Astrocyte (in vitro differentiated cells and primary cell): ENCODE measurements around the gene ATP6V1G2. TPM values are rescaled to one million over a fixed set of nuclear protein-coding genes. Genes with fewer than 3 reads are reported as not detected.

Source experiments
- DNase-seq: peaks from one replicate; pipeline ENCODE4 v3.0.0-alpha.2; 2010; ENCODE audit warnings: low read depth
- FAIRE-seq: peaks from 2 replicates; lab custom pipeline; 2011; peaks lifted over from hg19 to GRCh38; lab: Jason Lieb, UNC
- H2AFZ ChIP-seq: 2 replicates; pipeline ENCODE4 v1.6.0; 2012; ENCODE audit warnings: low read depth, low read length, inconsistent platforms
- H3K27ac ChIP-seq: 2 replicates; pipeline ENCODE4 v1.5.1; 2011; ENCODE audit warnings: low read depth, low read length, inconsistent platforms
- H3K27me3 ChIP-seq: 2 replicates; pipeline ENCODE4 v1.6.0; 2011; ENCODE audit warnings: low read length, inconsistent platforms; ENCODE audit not compliant: insufficient read depth
- H3K36me3 ChIP-seq: 2 replicates; pipeline ENCODE4 v1.5.1; 2011; ENCODE audit warnings: low read length, inconsistent platforms; ENCODE audit not compliant: insufficient read depth
- H3K4me1 ChIP-seq: 2 replicates; pipeline ENCODE4 v1.5.1; 2011; ENCODE audit warnings: low read length, inconsistent platforms; ENCODE audit not compliant: insufficient read depth
- H3K4me2 ChIP-seq: 2 replicates; pipeline ENCODE4 v1.6.0; 2012; ENCODE audit warnings: low read length, inconsistent platforms
- H3K4me3 ChIP-seq: 2 replicates; pipeline ENCODE4 v1.5.1; 2011; ENCODE audit warnings: low read depth, mild to moderate bottlenecking, low read length, inconsistent platforms; ENCODE audit not compliant: insufficient read depth
- H3K79me2 ChIP-seq: 2 replicates; pipeline ENCODE4 v1.6.0; 2012; ENCODE audit warnings: mild to moderate bottlenecking, low read length, inconsistent platforms; ENCODE audit not compliant: insufficient read depth
- H3K9ac ChIP-seq: 2 replicates; pipeline ENCODE4 v1.6.0; 2012; ENCODE audit warnings: mild to moderate bottlenecking, low read length, inconsistent platforms
- H3K9me3 ChIP-seq: 2 replicates; pipeline ENCODE4 v1.5.1; 2012; ENCODE audit warnings: low read depth, mild to moderate bottlenecking, low read length, inconsistent platforms; ENCODE audit not compliant: insufficient read depth
- H4K20me1 ChIP-seq: 2 replicates; pipeline ENCODE4 v1.6.0; 2012; ENCODE audit warnings: low read length, inconsistent platforms; ENCODE audit not compliant: insufficient read depth
- H3K27ac Mint-ChIP-seq: one replicate; pipeline ENCODE4 v1.8.0; 2021; ENCODE audit warnings: mild to moderate bottlenecking, mixed read lengths; ENCODE audit not compliant: unreplicated experiment
- H3K27me3 Mint-ChIP-seq: one replicate; pipeline ENCODE4 v1.8.0; 2021; ENCODE audit warnings: low read depth, mixed read lengths; ENCODE audit not compliant: unreplicated experiment
- H3K36me3 Mint-ChIP-seq: one replicate; pipeline ENCODE4 v1.8.0; 2021; ENCODE audit warnings: low read depth, mixed read lengths; ENCODE audit not compliant: unreplicated experiment
- H3K4me1 Mint-ChIP-seq: one replicate; pipeline ENCODE4 v1.8.0; 2021; ENCODE audit warnings: low read depth, mixed read lengths; ENCODE audit not compliant: unreplicated experiment
- H3K4me3 Mint-ChIP-seq: one replicate; pipeline ENCODE4 v1.8.0; 2021; ENCODE audit warnings: mild to moderate bottlenecking, moderate library complexity, mixed read lengths; ENCODE audit not compliant: unreplicated experiment
- H3K9me3 Mint-ChIP-seq: one replicate; pipeline ENCODE4 v1.8.0; 2021; ENCODE audit warnings: mild to moderate bottlenecking, mixed read lengths; ENCODE audit not compliant: unreplicated experiment
- EZH2 ChIP-seq: IDR thresholded peaks from 2 replicates; pipeline ENCODE4 v1.6.1; 2012; ENCODE audit warnings: mild to moderate bottlenecking, low read length, inconsistent platforms; ENCODE audit not compliant: insufficient read depth
- total RNA-seq: library from RNA; stranded (reverse); gene quantifications from 2 replicates; pipeline ENCODE4 v1.2.1, GENCODE V29; 2021
- TF ChIP-seq, protein P1 (sequence below): IDR thresholded peaks from 2 replicates; pipeline ENCODE4 v1.5.1; 2011; ENCODE audit warnings: low read depth, mild to moderate bottlenecking, inconsistent platforms, low read length, moderate library complexity; ENCODE audit not compliant: insufficient read depth

Gene ATP6V1G2
- total RNA-seq, 1 donor from 2014 or later: 2.6 TPM

DNA sequence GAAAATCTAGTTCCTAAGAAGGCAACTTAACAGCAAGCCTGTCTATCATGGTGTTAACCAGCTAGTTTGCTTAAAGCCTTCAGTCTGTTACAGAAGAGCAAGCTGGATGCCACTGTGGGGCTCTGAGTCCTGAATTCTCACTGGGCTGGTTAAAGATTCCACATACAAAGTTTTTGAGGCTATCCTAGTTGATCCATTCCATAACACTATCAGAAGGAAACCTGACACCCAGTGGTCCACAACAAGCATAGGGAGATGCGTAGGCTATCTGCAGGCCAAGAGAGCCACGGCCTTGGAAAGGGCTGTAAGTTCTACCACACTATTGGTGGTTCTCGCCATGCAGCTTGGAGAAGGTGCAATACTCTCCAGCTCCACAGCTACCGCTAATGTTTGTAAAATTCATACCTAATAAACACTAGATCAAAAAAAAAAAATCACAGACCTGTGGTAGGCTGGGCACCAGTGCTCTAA lies 18.1 kb downstream of the ATP6V1G2 start:
- DNase-seq (no peak), FAIRE-seq (no peak)
- no peak overlapping the region for H3K4me2 ChIP-seq
- peaks cover 6% of the 10 kb centered on the region for H3K36me3 Mint-ChIP-seq
- peaks cover 56% of the 10 kb centered on the region for H4K20me1 ChIP-seq
- H3K9me3 ChIP-seq: no peaks in the 10 kb centered on the region
- no peak overlapping the region for H3K4me3 ChIP-seq
- no peaks in the 10 kb centered on the region for H3K27me3 Mint-ChIP-seq
- no peak overlapping the region for H3K4me3 Mint-ChIP-seq
- no peak for TF ChIP-seq EZH2
- TF ChIP-seq, protein P1, sequence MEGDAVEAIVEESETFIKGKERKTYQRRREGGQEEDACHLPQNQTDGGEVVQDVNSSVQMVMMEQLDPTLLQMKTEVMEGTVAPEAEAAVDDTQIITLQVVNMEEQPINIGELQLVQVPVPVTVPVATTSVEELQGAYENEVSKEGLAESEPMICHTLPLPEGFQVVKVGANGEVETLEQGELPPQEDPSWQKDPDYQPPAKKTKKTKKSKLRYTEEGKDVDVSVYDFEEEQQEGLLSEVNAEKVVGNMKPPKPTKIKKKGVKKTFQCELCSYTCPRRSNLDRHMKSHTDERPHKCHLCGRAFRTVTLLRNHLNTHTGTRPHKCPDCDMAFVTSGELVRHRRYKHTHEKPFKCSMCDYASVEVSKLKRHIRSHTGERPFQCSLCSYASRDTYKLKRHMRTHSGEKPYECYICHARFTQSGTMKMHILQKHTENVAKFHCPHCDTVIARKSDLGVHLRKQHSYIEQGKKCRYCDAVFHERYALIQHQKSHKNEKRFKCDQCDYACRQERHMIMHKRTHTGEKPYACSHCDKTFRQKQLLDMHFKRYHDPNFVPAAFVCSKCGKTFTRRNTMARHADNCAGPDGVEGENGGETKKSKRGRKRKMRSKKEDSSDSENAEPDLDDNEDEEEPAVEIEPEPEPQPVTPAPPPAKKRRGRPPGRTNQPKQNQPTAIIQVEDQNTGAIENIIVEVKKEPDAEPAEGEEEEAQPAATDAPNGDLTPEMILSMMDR: no peak
- no peaks in the 10 kb centered on the region for H3K27me3 ChIP-seq
- no peak overlapping the region for H3K27ac ChIP-seq
- no peaks in the 10 kb centered on the region for H3K9me3 Mint-ChIP-seq
- no peak overlapping the region for H2AFZ ChIP-seq
- no peak overlapping the region for H3K9ac ChIP-seq
- H3K4me1 Mint-ChIP-seq: peaks cover 7% of the 10 kb centered on the region
- H3K4me1 ChIP-seq: peaks cover 8% of the 10 kb centered on the region
- H3K36me3 ChIP-seq: peaks cover 29% of the 10 kb centered on the region
- H3K79me2 ChIP-seq: peaks cover 4% of the 10 kb centered on the region
- no peak overlapping the region for H3K27ac Mint-ChIP-seq

DNA sequence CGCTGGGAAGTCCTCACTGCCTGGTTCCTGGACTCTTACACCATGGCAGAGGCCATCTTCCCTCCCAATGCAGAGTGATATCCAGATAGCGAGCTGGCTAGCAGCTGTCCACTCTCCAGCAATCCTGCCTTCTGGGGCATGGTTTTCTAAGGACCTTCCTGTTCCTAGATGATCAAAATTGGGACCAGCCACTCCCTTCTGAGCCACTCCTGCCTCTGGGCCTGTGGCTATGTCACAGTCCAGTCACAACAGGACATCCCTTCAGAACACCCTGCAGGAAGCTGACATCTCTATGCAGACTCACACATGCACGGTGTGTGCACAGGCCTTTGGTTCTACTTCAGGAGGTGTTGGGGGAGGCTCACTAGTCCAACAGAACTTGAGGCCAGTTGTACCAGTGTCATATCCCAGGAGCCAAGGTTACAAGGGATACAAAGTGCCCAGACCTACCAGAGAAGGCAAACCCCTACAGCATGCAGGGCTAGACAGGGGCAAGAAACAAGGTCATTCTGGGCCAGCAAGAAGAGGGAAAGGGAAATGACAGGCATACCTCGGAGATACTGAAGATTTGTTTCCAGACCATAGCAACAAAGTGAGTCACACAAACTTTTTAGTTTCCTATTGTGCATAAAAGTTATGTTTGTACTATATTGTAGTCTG lies 20.3 kb downstream of the ATP6V1G2 start:
- Histone ChIP-seq H3K4me1 (peaks cover 8% of the 10 kb centered on the region), H2AFZ (no peak overlapping the region), H3K4me2 (peak overlapping the region; percentile 25), H3K4me3 (no peak overlapping the region), H4K20me1 (peaks cover 34% of the 10 kb centered on the region), H3K27me3 (no peaks in the 10 kb centered on the region), H3K27ac (peak overlapping the region; percentile 2), H3K9me3 (no peaks in the 10 kb centered on the region), H3K79me2 (no peaks in the 10 kb centered on the region), H3K9ac (no peak overlapping the region), H3K36me3 (peaks cover 10% of the 10 kb centered on the region)
- Mint-ChIP-seq H3K9me3 (no peaks in the 10 kb centered on the region), H3K4me1 (peaks cover 7% of the 10 kb centered on the region), H3K4me3 (no peak overlapping the region), H3K27ac (peak overlapping the region; percentile 49), H3K27me3 (peaks cover 4% of the 10 kb centered on the region), H3K36me3 (peaks cover 4% of the 10 kb centered on the region)
- DNase-seq (peak; percentile 25), FAIRE-seq (no peak)
- TF ChIP-seq EZH2: no peak
- TF ChIP-seq, protein P1: no peak

DNA sequence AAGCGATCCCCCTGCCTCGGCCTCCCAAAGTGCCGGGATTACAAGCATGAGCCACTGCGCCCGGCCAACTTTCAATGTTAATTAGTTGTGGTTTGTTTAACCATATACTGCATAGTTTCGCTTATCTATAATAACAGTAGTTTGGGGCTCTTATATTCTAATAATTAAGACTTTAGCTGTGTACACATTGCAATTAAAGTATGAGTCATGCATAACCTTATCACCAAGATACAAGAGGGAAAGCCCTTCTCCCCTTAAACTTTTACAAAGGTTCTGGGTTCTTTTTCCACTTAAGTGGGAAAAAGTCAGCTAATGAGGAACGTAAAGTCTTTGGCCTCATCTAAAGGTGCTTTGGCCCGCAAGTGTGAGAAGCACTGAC lies 20.9 kb downstream of the ATP6V1G2 start:
- H3K9ac ChIP-seq: no peak overlapping the region
- FAIRE-seq (no peak), DNase-seq (no peak)
- peaks cover 5% of the 10 kb centered on the region for H3K36me3 ChIP-seq
- TF ChIP-seq EZH2: no peak
- TF ChIP-seq, protein P1: no peak
- peaks cover 7% of the 10 kb centered on the region for H3K4me1 Mint-ChIP-seq
- no peaks in the 10 kb centered on the region for H3K9me3 Mint-ChIP-seq
- H3K4me1 ChIP-seq: peaks cover 8% of the 10 kb centered on the region
- peak overlapping the region; percentile 25 for H3K4me2 ChIP-seq
- H3K27me3 Mint-ChIP-seq: peaks cover 5% of the 10 kb centered on the region
- peak overlapping the region; percentile 2 for H3K27ac ChIP-seq
- no peak overlapping the region for H3K4me3 Mint-ChIP-seq
- no peaks in the 10 kb centered on the region for H3K9me3 ChIP-seq
- H4K20me1 ChIP-seq: peaks cover 28% of the 10 kb centered on the region
- no peaks in the 10 kb centered on the region for H3K27me3 ChIP-seq
- H2AFZ ChIP-seq: no peak overlapping the region
- H3K79me2 ChIP-seq: no peaks in the 10 kb centered on the region
- no peaks in the 10 kb centered on the region for H3K36me3 Mint-ChIP-seq
- no peak overlapping the region for H3K4me3 ChIP-seq
- H3K27ac Mint-ChIP-seq: no peak overlapping the region
